Esophagus muscularis mucosa (tissue), 4 donors: ENCODE data around the gene DTNBP1. TPM values are rescaled to one million over a fixed set of nuclear protein-coding genes. Genes with fewer than 3 reads are reported as not detected.
A peak's percentile ranks its signal among the peaks of the same experiment; 100 is the strongest.

Experiments
- DNase-seq: peaks from one replicate; pipeline ENCODE4 v3.0.0-alpha.2; 2017; ENCODE audit errors: extremely low spot score
- H3K27ac ChIP-seq, 4 donors: fragments of 200-600 bp; sonication (generic); replicated peaks in 1 of 4; 1 replicate in 3 of 4; 2 replicates in 1 of 4; pipeline ENCODE4 v1.5.1; 2016 to 2019; ENCODE audit warnings: mild to moderate bottlenecking in 1 of 4
- H3K27me3 ChIP-seq, 4 donors: fragments of 200-600 bp; sonication (generic); one replicate each; pipeline versions ENCODE4 v1.5.1 to v1.6.0; 2016 to 2019
- H3K36me3 ChIP-seq, 4 donors: fragments of 200-600 bp; sonication (generic); one replicate each; pipeline ENCODE4 v1.5.1; 2016 to 2019
- H3K4me1 ChIP-seq, 4 donors: fragments of 200-600 bp; sonication (generic); one replicate each; pipeline ENCODE4 v1.5.1; 2016 to 2019
- H3K4me3 ChIP-seq, 4 donors: fragments of 200-600 bp; sonication (generic); 1 replicate in 2 of 4; 2 replicates in 2 of 4; pipeline ENCODE4 v1.5.1; 2016 to 2019; ENCODE audit warnings: mild to moderate bottlenecking in 4 of 4, moderate library complexity in 1 of 4
- H3K9me3 ChIP-seq, 4 donors: fragments of 200-600 bp; sonication (generic); 1 replicate in 3 of 4; 2 replicates in 1 of 4; pipeline ENCODE4 v1.5.1; 2016 to 2019
- CTCF ChIP-seq, 3 experiments: fragments of 200-600 bp in 2 of 3; fragments of 450-650 bp in 1 of 3; sonication (generic) in 2 of 3; IDR thresholded peaks; one replicate each; pipeline ENCODE4 v1.5.1; 2017 to 2019; ENCODE audit warnings: antibody characterized with exemption in 3 of 3, mild to moderate bottlenecking in 2 of 3, moderate library complexity in 1 of 3
- EP300 ChIP-seq: sonication (generic); formaldehyde crosslinking; IDR thresholded peaks from one replicate; pipeline ENCODE4 v1.6.1; 2017; ENCODE audit warnings: antibody characterized with exemption
- POLR2A ChIP-seq: fragments of 450-650 bp; IDR thresholded peaks from one replicate; pipeline ENCODE4 v1.6.1; 2017; ENCODE audit warnings: antibody characterized with exemption, moderate library complexity, mild to moderate bottlenecking, low read depth
- POLR2AphosphoS5 ChIP-seq, 2 donors: sonication (generic); formaldehyde crosslinking; IDR thresholded peaks; one replicate each; pipeline ENCODE4 v1.6.1; 2017; ENCODE audit warnings: antibody characterized with exemption in 2 of 2
- WGBS: methylation state at CpG from one replicate; pipeline ENCODE4 v1.1.5; 2018; 5-methylcytosine and 5-hydroxymethylcytosine counted together
- intact Hi-C: fragments of 100-400 bp; cut with DNase I; formaldehyde crosslinking; loops from one replicate; pipeline ENCODE4 v1.15.1; 2023
- total RNA-seq, 4 donors: library from RNA; depleted of rRNA; stranded (reverse); fragments of >200 nt; gene quantifications; one replicate each; pipeline versions ENCODE4 v1.1.0 to v1.2.1, GENCODE V29; 2016

DTNBP1 gene
- total RNA-seq, 4 donors from 2014 or later, result 18.3 to 26.8 (median 25.4) TPM

DNA sequence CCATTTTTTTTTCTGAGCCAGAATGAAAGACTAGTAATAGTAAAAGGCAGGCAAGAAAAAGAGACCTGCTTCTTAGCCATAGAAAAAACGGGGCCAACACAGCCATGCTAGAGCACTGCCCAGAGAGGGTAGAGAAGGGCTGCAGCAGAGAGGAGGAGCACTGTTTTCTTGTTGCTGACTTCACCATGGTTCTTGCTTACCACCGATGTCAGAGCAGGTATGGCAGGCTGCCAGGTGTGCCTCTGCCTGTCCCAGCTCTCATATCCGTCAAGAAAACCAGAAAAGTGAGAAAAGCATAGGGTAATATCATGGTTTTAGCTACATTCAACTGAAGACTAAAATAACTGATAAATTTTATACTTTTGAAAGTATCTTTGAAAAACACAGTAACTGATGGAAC is 60.7 kb downstream of the DTNBP1 start:
- Histone ChIP-seq H3K27ac (no peak overlapping the region), H3K4me3 (no peak overlapping the region), H3K36me3 (peaks cover 0 to 9% (median 0%) of the 10 kb centered on the region in 4 donors), H3K9me3 (no peaks in the 10 kb centered on the region), H3K4me1 (no peaks in the 10 kb centered on the region), H3K27me3 (no peaks in the 10 kb centered on the region)
- DNase-seq, result no peak
- 74% methylated on average over 3 of the region's 3 CpGs for WGBS
- TF ChIP-seq POLR2A (no peak), CTCF (IDR thresholded peaks at IDR 0.05) (no peak), EP300 (no peak), POLR2AphosphoS5 (IDR thresholded peaks at IDR 0.05) (no peak)
- intact Hi-C loops, result no loop called here

GRCh38 chr6:15598273-15598798 is 64.5 kb downstream of the DTNBP1 start:
- H3K9me3 ChIP-seq, result no peaks in the 10 kb centered on the region
- TF ChIP-seq EP300, result no peak
- no peak for TF ChIP-seq POLR2A
- no peak for TF ChIP-seq POLR2AphosphoS5 (IDR thresholded peaks at IDR 0.05)
- no peak for TF ChIP-seq CTCF (IDR thresholded peaks at IDR 0.05)
- peaks cover 0 to 3% (median 0%) of the 10 kb centered on the region in 4 donors for H3K36me3 ChIP-seq
- no peaks in the 10 kb centered on the region for H3K27me3 ChIP-seq
- H3K4me1 ChIP-seq, result peaks cover 18 to 25% (median 21%) of the 10 kb centered on the region in 4 donors
- H3K27ac ChIP-seq, result no peak overlapping the region
- intact Hi-C loops, result no loop called here
- H3K4me3 ChIP-seq, result no peak overlapping the region
- WGBS, result 0% methylated on average over 1 of the region's 1 CpG
- DNase-seq, result no peak

DNA sequence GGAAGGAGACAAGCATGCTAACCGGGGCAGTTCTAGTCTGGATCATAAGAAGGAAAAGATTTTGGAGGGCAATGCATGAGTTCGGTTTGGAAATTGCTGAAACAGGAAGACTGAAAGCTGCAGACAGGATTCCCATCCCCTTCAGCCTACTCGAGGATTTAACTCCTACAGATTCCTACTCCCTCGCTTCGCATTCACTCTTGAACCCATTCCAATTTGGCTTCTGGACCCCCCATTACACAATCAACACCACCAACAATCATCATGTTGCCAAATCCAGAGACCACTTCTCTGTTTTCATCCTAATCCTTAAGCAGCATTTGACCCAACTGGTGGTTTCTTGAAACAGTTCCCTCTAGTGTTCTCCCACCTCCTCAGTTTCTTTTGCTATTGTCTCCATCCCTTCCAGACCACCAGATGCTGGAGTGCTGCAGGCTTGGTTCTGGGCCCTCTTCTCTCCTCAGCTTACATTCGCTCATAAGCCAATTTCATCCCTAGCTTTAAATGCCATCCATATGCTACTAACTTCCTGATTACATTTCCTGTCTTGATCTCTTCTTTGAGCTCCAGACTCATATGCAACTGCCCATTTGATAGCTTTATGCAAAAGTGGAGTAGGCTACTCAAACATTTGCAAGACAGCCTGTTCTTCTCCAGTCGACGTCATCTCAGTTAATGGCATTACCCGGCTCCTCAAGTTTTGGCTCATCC is 66.5 kb downstream of the DTNBP1 start:
- peak overlapping the region; percentile 18 to 66 (median 48) for H3K27ac ChIP-seq
- H3K4me3 ChIP-seq, result no peak overlapping the region
- no peak for DNase-seq
- peaks cover 0 to 3% (median 0%) of the 10 kb centered on the region in 4 donors for H3K36me3 ChIP-seq
- peaks cover 18 to 27% (median 21%) of the 10 kb centered on the region in 4 donors for H3K4me1 ChIP-seq
- no peaks in the 10 kb centered on the region for H3K27me3 ChIP-seq
- no peak for TF ChIP-seq POLR2AphosphoS5 (IDR thresholded peaks at IDR 0.05)
- TF ChIP-seq EP300, result no peak
- TF ChIP-seq POLR2A, result no peak
- TF ChIP-seq CTCF (IDR thresholded peaks at IDR 0.05), result no peak
- no peaks in the 10 kb centered on the region for H3K9me3 ChIP-seq
- intact Hi-C loops, result no loop called here
- WGBS, result 84% methylated on average over 9 of the region's 9 CpGs

GRCh38 chr6:15595461-15596173 is 67.2 kb downstream of the DTNBP1 start:
- peak in 1 of 2 donors; percentile 21 for TF ChIP-seq POLR2AphosphoS5 (IDR thresholded peaks at IDR 0.05)
- no peak for TF ChIP-seq EP300
- Histone ChIP-seq H3K4me1 (peaks cover 18 to 27% (median 21%) of the 10 kb centered on the region in 4 donors), H3K36me3 (no peaks in the 10 kb centered on the region), H3K4me3 (no peak overlapping the region), H3K27me3 (no peaks in the 10 kb centered on the region), H3K27ac (peak overlapping the region; percentile 18 to 66 (median 48)), H3K9me3 (no peaks in the 10 kb centered on the region)
- DNase-seq, result no peak
- 35% methylated on average over 7 of the region's 7 CpGs for WGBS
- intact Hi-C loops, result no loop called here
